ENCODE data around the gene ZNF697. TPM values are rescaled to one million over a fixed set of nuclear protein-coding genes. Genes with fewer than 3 reads are reported as not detected.
A peak's percentile ranks its signal among the peaks of the same experiment; 100 is the strongest.
"Not testable (repeated sequence)": the region's sequence is repeated elsewhere in the genome, so short reads cannot be mapped to it uniquely, and the experiment has no call there.

ZNF697 gene
- total and polyA plus RNA-seq, 3 donors from 2014 or later: 9.1 to 22.5 (median 14.8) TPM

DNA sequence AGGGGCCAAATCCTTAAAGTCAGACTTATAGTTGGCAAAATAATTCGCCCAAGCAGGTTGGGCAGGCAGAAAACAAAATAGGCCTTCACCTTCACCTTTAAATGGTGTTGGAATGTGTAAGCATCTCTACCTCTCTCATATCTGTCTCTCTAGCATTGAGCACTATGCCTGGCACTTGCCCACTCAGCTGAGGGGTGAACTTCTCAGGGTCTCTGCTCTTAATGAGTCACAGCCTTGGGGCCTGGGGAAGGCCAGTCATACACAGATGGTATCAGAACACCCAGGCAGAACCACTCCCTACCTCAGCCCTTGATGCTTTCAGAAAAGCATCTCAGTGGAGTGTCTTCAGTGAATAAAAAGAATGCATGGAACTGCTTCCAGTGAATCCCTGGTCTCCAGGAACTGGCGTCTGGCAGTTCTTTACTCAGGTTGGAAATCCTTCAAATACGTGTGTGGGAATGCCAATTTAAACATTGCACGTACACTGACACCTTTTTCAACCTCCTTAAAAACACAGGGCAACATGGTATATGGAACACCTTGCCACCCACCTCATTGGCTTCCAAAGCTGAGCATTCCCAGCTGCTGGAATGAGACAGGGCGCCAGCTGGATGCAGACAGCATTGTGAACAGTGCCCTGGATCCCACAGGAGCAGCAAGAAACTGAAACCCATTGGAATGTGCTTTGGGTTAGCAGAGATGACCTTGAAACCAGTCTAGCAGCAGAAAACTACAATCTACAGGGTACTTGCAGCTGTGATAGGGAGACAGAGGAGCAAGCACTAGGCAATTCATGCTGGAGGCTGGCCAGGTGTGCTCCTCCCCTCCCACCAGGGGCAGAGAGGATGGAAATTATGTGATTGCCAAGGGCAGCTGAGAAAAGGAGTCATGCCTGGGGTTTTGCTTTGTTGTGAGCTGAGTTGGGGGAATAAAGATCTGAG, 30.0 kb downstream of the ZNF697 start:
- TF ChIP-seq POLR2A (IDR thresholded peaks at IDR 0.05): no peak
- TF ChIP-seq, protein P1, sequence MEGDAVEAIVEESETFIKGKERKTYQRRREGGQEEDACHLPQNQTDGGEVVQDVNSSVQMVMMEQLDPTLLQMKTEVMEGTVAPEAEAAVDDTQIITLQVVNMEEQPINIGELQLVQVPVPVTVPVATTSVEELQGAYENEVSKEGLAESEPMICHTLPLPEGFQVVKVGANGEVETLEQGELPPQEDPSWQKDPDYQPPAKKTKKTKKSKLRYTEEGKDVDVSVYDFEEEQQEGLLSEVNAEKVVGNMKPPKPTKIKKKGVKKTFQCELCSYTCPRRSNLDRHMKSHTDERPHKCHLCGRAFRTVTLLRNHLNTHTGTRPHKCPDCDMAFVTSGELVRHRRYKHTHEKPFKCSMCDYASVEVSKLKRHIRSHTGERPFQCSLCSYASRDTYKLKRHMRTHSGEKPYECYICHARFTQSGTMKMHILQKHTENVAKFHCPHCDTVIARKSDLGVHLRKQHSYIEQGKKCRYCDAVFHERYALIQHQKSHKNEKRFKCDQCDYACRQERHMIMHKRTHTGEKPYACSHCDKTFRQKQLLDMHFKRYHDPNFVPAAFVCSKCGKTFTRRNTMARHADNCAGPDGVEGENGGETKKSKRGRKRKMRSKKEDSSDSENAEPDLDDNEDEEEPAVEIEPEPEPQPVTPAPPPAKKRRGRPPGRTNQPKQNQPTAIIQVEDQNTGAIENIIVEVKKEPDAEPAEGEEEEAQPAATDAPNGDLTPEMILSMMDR (IDR thresholded peaks at IDR 0.05): no peak
- WGBS, 2 donors: 30 to 43% methylated on average over 5 of the region's 5 CpGs
- Histone ChIP-seq H3K27ac (no peak overlapping the region), H3K4me1 (peaks cover 23% of the 10 kb centered on the region), H3K27me3 (no peaks in the 10 kb centered on the region), H3K36me3 (ENCODE audit: low read depth, missing control alignments) (no peaks in the 10 kb centered on the region), H3K4me3 (no peak overlapping the region), H3K9me3 (no peaks in the 10 kb centered on the region)
- intact Hi-C loops (cut with DNase I; ENCODE audit: low total_unique reads): no loop called here
- DNase-seq: peak; percentile 74

DNA sequence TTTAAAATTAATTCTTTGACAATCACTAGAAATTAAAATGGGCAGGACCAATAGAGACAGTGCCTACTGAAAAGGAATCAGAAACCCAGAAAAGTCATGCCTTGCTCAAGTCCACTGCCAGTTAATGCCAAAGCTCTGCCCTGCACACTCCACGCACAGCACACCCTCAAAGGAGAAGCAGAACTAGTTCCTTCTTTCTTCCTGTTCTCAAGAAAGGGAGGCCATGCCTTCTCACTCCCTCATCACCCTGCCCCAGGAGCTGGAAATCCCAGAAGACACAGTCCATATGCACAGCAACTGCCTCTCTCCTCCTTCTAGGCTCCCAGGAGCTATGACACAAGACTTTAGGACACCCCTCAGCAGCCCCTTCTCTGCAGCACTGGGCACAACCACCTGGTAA, 31.3 kb downstream of the ZNF697 start:
- DNase-seq; intact Hi-C loops (cut with DNase I; ENCODE audit: low total_unique reads): not testable (repeated sequence)
- WGBS, 2 donors: 62 to 92% methylated on average over 1 of the region's 1 CpG

DNA sequence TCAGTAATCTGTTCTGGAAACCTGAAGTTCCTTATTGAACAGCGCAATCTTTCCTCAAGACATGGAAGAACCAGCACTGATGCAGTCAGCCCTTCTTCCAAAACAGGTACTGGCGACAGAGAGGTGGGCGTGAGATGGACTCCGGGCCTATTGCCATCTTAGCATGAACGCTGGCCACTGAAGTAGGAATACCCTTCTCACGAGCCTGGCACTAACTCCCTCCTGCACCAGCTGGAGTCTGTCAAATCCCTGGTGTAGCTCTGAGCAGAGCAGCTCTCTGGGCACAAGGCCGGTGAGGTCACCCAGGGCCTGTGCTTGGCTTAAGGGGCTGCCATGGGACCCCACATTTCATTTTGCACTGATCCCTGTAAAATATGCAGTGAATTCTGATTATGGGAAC, 33.0 kb downstream of the ZNF697 start:
- intact Hi-C loops (cut with DNase I; ENCODE audit: low total_unique reads); DNase-seq; H3K27ac ChIP-seq; H3K9me3 ChIP-seq; H3K36me3 ChIP-seq (ENCODE audit: low read depth, missing control alignments); H3K4me3 ChIP-seq; H3K27me3 ChIP-seq: not testable (repeated sequence)
- peaks cover 23% of the 10 kb centered on the region for H3K4me1 ChIP-seq
- 78 to 81% methylated on average over 6 to 7 of the region's 7 CpGs for WGBS, 2 donors

More for the DNA sequence above, 31.3 kb downstream of the ZNF697 start:
- H3K4me3 ChIP-seq; H3K27me3 ChIP-seq; H3K9me3 ChIP-seq; H3K27ac ChIP-seq; H3K36me3 ChIP-seq (ENCODE audit: low read depth, missing control alignments): not testable (repeated sequence)
- H3K4me1 ChIP-seq: peaks cover 23% of the 10 kb centered on the region

DNA sequence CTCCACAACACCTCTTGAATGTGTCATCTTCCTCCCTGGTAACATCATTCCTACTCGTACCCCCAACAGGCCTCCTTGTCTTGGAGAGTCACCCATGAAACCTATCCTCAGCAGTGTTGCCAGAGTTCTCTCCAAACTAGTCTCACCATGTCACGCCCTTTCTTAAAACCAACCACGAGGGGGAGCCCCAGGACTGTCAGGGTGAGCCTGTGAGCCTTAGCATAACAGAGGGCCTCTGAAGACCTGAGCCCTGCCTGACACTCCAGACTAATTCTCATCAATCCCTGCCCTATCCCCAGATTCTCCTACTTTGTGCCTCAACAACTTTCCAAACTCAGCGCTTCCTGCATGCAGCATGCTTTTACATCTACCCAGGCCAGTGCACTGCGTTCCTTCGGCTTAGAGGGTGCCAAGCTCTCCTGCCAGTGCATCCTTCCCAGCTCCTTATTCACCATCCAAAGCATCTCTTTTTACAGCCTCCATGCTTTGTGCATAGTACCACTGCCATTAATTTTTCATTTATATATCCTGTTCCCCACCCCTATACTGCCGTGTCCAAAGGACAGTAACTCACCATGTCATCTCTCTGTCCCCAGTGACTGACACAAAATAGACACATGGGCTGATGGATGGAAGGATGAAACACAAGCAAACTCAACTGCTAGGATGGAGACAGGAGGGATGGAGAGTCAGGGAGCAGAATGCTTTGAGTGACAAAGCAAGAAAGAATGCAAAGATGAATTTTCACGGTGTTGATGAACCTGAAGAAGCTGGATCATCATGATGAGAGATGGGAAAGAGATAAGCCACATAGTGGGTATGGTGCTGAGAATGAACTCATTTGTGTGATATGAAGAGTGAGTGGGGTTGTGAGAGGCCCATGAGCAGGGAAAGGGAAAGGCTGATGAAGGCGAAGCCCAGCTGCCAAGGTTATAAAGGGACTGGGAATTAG, 34.0 kb downstream of the ZNF697 start:
- H3K4me1 ChIP-seq: peaks cover 23% of the 10 kb centered on the region
- intact Hi-C loops (cut with DNase I; ENCODE audit: low total_unique reads): loop anchor here (5.0 kb wide), 1 partner anchor 48 kb away; no protein-coding TSS in a partner anchor
- H3K27me3 ChIP-seq: no peaks in the 10 kb centered on the region
- no peak for TF ChIP-seq POLR2A (IDR thresholded peaks at IDR 0.05)
- TF ChIP-seq, protein P1 (IDR thresholded peaks at IDR 0.05): peak; percentile 52 to 77 (median 76)
- no peaks in the 10 kb centered on the region for H3K36me3 ChIP-seq (ENCODE audit: low read depth, missing control alignments)
- peak; percentile 89 for DNase-seq
- no peak overlapping the region for H3K27ac ChIP-seq
- H3K9me3 ChIP-seq: no peaks in the 10 kb centered on the region
- no peak overlapping the region for H3K4me3 ChIP-seq
- WGBS, 2 donors: 52 to 64% methylated on average over 9 of the region's 9 CpGs

DNA sequence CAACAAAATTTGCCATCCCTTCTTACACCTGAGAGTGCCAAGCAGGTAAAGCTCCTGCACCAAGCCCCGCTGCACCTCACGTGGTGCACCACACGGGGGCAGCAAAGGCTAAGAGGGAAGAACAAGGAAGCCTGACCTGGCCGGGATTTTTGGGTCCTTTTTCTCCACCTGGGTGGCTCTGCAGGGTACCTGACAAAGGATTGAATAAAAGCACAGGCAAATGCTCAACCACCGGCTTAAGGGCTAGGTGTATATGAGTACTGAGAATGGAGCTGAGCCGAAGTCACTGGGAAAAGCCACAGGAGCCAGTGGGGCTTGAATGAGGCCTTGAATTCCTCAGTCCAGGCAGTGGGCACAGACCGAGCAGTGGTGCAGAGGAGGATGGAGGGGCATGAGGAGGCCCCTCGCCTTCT, 36.4 kb downstream of the ZNF697 start:
- intact Hi-C loops (cut with DNase I; ENCODE audit: low total_unique reads): loop anchor here (5.0 kb wide), 1 partner anchor 51 kb away; no protein-coding TSS in a partner anchor
- H3K4me1 ChIP-seq: peaks cover under 1% of the 10 kb centered on the region
- TF ChIP-seq POLR2A (IDR thresholded peaks at IDR 0.05): no peak
- TF ChIP-seq, protein P1 (IDR thresholded peaks at IDR 0.05): peak; percentile 81 to 89 (median 88)
- H3K36me3 ChIP-seq (ENCODE audit: low read depth, missing control alignments): no peaks in the 10 kb centered on the region
- H3K27ac ChIP-seq: no peak overlapping the region
- H3K9me3 ChIP-seq: no peaks in the 10 kb centered on the region
- WGBS, 2 donors: 22 to 26% methylated on average over 7 to 8 of the region's 8 CpGs
- no peak overlapping the region for H3K4me3 ChIP-seq
- no peaks in the 10 kb centered on the region for H3K27me3 ChIP-seq
- DNase-seq: peak; percentile 87

DNA sequence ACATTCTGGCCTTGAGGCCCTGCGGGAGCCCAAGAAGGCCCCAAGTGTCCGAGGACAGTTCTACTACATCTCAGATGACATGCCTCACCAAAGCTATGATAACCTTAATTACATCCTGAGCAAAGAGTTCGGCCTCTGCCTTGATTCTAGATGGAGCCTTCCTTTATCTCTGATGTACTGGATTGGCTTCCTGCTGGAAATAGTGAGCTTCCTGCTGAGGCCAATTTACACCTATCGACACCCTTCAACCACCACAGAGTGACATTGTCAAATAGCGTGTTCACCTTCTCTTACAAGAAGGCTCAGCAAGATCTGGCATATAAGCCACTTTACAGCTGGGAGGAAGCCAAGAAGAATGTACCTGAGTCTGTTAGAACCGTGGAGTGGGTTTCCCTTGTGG, 39.2 kb downstream of the ZNF697 start:
- intact Hi-C loops (cut with DNase I; ENCODE audit: low total_unique reads); H3K36me3 ChIP-seq (ENCODE audit: low read depth, missing control alignments); H3K27me3 ChIP-seq; H3K27ac ChIP-seq; H3K4me3 ChIP-seq; H3K4me1 ChIP-seq; DNase-seq; H3K9me3 ChIP-seq: not testable (repeated sequence)
- WGBS, 2 donors: 90 to 92% methylated on average over 6 of the region's 6 CpGs

DNA sequence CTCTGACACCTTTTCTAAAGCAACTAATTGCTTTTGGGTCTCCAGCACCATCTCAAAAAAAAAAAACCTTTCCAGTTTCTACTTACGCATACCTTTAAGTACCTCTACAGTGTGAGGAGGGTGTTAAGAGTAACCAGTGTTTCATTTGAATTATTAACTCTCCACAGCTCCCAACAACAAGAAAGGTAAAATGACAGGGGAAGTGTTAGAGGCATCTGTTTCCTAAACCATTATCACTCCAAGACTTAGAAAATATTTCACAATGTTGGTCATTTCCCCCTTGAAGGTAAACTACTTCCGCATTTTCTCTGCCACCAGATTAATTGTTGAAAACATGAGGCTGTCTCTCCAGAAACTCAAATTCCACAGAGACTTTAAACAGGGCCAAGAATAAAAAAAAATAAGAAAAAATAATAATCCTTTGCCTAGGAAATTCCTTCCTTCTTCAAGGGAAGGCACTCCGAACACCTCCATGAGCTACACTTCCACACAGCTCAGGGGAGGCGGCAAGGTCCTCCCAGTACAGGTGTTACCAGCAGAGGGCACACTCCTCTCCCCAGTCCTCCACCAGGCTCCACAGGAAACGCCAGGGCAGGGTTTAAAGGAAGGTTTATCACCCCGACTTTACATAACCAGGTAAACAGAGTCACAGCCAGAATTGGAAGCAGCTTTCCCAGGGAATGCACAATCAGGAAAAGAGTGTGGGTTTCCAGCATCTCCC, 40.8 kb downstream of the ZNF697 start:
- intact Hi-C loops (cut with DNase I; ENCODE audit: low total_unique reads); H3K27ac ChIP-seq; H3K27me3 ChIP-seq; DNase-seq; H3K4me3 ChIP-seq; H3K36me3 ChIP-seq (ENCODE audit: low read depth, missing control alignments); H3K4me1 ChIP-seq; H3K9me3 ChIP-seq: not testable (repeated sequence)
- 80 to 90% methylated on average over 2 to 4 of the region's 6 CpGs for WGBS, 2 donors

Measured in testis (tissue), 3 donors.